Ovary (tissue), 3 donors: ENCODE results near the gene NSFL1C.

Experiments used
- EP300 ChIP-seq: sonication (generic); formaldehyde crosslinking; IDR thresholded peaks from one replicate; pipeline ENCODE4 v1.6.1; 2017; ENCODE audit warnings: antibody characterized with exemption
- POLR2A ChIP-seq: fragments of 450-650 bp; IDR thresholded peaks from one replicate; pipeline ENCODE4 v1.6.1; 2017; ENCODE audit warnings: antibody characterized with exemption, mild to moderate bottlenecking, moderate library complexity
- TF ChIP-seq, protein P1 (sequence below), 3 donors: fragments of 450-650 bp in 2 of 3; fragments of 200-600 bp in 1 of 3; IDR thresholded peaks; one replicate each; pipeline versions ENCODE4 v1.5.1 to v1.8.0; 2016 to 2022; ENCODE audit warnings: antibody characterized with exemption in 3 of 3, mild to moderate bottlenecking in 1 of 3
- donor health status: DM: no; HTN: no; CAD: no.

DNA sequence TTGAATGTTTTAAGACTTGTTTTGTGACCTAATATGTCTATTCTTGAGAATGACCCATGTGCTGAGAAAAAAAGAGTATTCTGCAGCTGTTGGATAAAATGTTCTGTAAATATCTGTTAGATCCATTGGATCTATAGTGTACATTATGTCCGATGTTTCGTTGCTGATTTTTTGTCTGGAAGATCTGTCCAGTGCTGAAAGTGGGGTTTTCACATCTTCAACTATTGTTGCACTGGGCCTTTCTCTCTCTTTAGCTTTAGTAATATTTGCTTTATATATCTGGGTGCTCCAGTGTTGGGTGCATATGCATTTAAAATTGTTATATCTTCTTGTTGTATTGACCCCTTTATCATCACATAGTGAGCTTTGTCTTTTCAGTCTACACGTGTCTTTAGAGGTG, 30.3 kb upstream of the NSFL1C start:
- TF ChIP-seq, protein P1, sequence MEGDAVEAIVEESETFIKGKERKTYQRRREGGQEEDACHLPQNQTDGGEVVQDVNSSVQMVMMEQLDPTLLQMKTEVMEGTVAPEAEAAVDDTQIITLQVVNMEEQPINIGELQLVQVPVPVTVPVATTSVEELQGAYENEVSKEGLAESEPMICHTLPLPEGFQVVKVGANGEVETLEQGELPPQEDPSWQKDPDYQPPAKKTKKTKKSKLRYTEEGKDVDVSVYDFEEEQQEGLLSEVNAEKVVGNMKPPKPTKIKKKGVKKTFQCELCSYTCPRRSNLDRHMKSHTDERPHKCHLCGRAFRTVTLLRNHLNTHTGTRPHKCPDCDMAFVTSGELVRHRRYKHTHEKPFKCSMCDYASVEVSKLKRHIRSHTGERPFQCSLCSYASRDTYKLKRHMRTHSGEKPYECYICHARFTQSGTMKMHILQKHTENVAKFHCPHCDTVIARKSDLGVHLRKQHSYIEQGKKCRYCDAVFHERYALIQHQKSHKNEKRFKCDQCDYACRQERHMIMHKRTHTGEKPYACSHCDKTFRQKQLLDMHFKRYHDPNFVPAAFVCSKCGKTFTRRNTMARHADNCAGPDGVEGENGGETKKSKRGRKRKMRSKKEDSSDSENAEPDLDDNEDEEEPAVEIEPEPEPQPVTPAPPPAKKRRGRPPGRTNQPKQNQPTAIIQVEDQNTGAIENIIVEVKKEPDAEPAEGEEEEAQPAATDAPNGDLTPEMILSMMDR (IDR thresholded peaks at IDR 0.05): no peak
- TF ChIP-seq POLR2A: no peak
- no peak for TF ChIP-seq EP300
